Lower lobe of right lung (tissue), 2 donors: ENCODE results near the gene ASTL. TPM values are rescaled to one million over a fixed set of nuclear protein-coding genes. Genes with fewer than 3 reads are reported as not detected.

Experiments used
- ATAC-seq, 2 donors: fragments of 200-7000 bp; cut with Tn5 transposase; one replicate each; pipeline ENCODE4 v1.9.1; 2020 to 2022; ENCODE audit warnings: mild to moderate bottlenecking in 2 of 2, moderate library complexity in 2 of 2
- DNase-seq: peaks from one replicate; pipeline ENCODE4 v3.0.0-alpha.2; 2020
- H3K27ac ChIP-seq: fragments of 200-600 bp; one replicate; pipeline ENCODE4 v1.8.0; 2022
- H3K27me3 ChIP-seq: fragments of 200-600 bp; one replicate; pipeline ENCODE4 v1.8.0; 2022; ENCODE audit warnings: low read depth
- H3K36me3 ChIP-seq: fragments of 200-600 bp; one replicate; pipeline ENCODE4 v1.8.0; 2022; ENCODE audit warnings: mild to moderate bottlenecking
- H3K4me1 ChIP-seq: fragments of 200-600 bp; one replicate; pipeline ENCODE4 v1.8.0; 2022
- H3K4me3 ChIP-seq: fragments of 200-600 bp; one replicate; pipeline ENCODE4 v1.8.0; 2022; ENCODE audit warnings: mild to moderate bottlenecking
- H3K9me3 ChIP-seq: fragments of 200-600 bp; one replicate; pipeline ENCODE4 v1.8.0; 2022
- intact Hi-C: fragments of 100-400 bp; cut with DNase I; formaldehyde crosslinking; loops from one replicate; pipeline ENCODE4 v1.11.0; 2022
- total RNA-seq: library from RNA; stranded (reverse); fragmentation: NEBNext Ultra II Directional; extraction: Animal tissue kit (Norgen Biotek cat#: 25700); gene quantifications from one replicate; pipeline ENCODE4 v1.2.1, GENCODE V29; 2021
- TF ChIP-seq, protein P1 (sequence below): fragments of 200-600 bp; IDR thresholded peaks from one replicate; pipeline ENCODE4 v1.8.0; 2022; ENCODE audit warnings: antibody characterized with exemption, mild to moderate bottlenecking
- donor health status: DM: no; HTN: yes; CAD: no; lungs with severe emphysema.

The ASTL gene
- total RNA-seq, 1 donor from 2014 or later = not detected

DNA sequence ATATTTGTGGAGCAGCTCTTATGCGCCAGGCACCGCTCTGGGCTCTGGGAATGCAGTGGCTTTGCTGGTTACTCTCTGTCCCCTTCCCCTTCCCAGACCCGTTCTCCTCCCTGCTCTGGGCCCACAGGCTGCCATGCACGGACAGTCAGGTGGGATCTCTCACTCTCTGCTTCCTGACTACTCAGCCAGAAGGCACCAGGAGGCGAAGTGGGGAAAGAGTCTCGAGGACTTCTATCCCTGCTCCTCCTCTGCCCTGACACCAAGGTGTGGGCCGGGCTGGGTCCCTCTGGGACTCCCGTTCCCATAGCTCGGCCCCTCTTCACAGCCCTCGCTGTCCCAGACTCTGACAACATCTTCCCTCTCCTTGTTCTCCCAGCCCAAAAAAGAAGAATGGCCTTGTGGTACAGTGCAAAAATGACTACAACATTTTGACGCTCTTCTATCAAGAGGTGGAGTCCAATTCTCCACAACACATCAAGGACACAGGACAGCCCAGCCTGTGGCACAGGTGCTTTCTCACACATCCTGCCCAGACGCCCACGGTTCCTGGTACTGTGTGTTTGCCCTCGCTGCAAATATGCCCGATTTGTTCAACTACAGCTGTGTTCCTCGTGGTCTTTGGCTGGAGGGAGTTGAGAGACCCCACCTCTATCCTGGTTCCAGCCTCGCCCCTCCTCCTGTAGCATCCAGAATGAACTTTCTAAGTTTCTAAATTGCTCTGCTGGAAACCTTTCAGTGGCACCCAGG is 21.0 kb upstream of the ASTL start:
- ATAC-seq (no peak), DNase-seq (no peak)
- no peaks in the 10 kb centered on the region for H3K36me3 ChIP-seq
- H3K27ac ChIP-seq = no peak overlapping the region
- H3K4me3 ChIP-seq = no peak overlapping the region
- no peaks in the 10 kb centered on the region for H3K4me1 ChIP-seq
- TF ChIP-seq, protein P1, sequence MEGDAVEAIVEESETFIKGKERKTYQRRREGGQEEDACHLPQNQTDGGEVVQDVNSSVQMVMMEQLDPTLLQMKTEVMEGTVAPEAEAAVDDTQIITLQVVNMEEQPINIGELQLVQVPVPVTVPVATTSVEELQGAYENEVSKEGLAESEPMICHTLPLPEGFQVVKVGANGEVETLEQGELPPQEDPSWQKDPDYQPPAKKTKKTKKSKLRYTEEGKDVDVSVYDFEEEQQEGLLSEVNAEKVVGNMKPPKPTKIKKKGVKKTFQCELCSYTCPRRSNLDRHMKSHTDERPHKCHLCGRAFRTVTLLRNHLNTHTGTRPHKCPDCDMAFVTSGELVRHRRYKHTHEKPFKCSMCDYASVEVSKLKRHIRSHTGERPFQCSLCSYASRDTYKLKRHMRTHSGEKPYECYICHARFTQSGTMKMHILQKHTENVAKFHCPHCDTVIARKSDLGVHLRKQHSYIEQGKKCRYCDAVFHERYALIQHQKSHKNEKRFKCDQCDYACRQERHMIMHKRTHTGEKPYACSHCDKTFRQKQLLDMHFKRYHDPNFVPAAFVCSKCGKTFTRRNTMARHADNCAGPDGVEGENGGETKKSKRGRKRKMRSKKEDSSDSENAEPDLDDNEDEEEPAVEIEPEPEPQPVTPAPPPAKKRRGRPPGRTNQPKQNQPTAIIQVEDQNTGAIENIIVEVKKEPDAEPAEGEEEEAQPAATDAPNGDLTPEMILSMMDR = no peak
- H3K27me3 ChIP-seq = peaks cover 6% of the 10 kb centered on the region
- H3K9me3 ChIP-seq = no peaks in the 10 kb centered on the region
- intact Hi-C loops = no loop called here

DNA sequence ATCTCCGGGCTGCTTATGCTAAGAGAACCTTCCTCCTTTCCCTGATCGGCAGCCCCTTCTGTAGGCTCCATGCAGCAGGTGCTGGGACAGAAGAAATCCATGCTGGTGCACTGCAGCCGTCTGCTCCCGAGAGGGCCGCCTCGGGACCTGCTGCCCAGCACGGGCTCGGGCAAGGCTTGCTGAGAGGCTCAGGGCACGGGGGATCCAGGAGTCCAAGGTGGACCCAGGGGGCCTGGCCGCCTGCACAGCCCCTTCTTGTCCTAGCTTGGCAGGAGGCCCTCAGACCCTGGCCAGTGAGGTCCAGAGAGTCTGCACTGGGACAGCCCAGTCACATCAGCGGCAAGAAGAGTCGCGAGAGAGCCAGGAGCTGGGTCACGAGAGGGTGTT is 20.2 kb upstream of the ASTL start:
- H3K27ac ChIP-seq = no peak overlapping the region
- ATAC-seq (no peak), DNase-seq (no peak)
- no peaks in the 10 kb centered on the region for H3K27me3 ChIP-seq
- intact Hi-C loops = no loop called here
- no peak overlapping the region for H3K4me3 ChIP-seq
- TF ChIP-seq, protein P1 = no peak
- no peaks in the 10 kb centered on the region for H3K36me3 ChIP-seq
- no peaks in the 10 kb centered on the region for H3K9me3 ChIP-seq
- H3K4me1 ChIP-seq = no peaks in the 10 kb centered on the region

DNA sequence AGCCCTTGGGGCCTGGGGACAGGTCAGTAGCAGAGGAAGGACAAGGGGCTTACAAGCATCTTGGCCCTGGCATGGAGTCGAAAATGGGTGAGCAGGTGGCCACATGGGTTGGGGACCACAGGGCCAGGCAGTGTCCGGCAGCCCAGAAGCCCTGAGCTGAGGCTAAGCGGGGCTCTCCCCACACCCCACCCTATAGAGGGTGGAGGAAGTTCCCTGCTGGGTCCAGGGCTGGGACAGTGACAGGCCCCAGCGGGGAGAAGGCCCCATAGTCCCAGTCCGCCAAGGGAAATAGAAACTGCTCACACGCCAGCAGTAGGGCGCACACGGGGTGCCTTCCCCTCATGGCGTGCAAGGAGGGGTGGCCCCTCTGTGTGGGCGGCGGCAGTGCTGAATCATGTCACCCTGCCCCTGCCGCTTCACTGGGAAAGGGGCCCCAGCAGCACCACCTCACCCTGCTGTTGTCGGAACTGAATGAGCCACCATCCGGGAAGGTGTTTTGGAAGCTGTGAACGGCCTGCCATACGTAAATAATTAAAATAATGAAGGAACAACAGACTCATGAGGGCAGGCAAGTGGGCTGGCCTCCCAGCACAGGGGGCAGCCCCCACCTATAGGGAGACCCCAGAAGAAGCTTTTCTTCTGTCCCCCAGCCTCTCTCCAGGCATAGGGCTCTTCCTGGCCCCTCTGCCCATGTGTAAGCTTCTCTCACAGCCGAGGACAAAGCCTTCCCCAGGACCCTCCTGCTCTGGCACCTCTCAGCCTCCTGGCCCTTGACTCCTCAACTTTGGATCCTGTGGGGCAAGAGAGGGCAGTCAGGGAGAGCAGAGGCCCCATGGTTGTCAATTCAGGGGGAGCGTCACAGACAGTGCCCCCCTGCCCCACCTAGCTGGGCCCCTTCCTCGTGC is 19.6 kb upstream of the ASTL start:
- H3K4me3 ChIP-seq = no peak overlapping the region
- peak; percentile 53 for DNase-seq
- no peak overlapping the region for H3K27ac ChIP-seq
- ATAC-seq = peak; percentile 38 to 48
- H3K36me3 ChIP-seq = no peaks in the 10 kb centered on the region
- intact Hi-C loops = no loop called here
- no peaks in the 10 kb centered on the region for H3K9me3 ChIP-seq
- no peaks in the 10 kb centered on the region for H3K27me3 ChIP-seq
- TF ChIP-seq, protein P1 = no peak
- no peaks in the 10 kb centered on the region for H3K4me1 ChIP-seq

DNA sequence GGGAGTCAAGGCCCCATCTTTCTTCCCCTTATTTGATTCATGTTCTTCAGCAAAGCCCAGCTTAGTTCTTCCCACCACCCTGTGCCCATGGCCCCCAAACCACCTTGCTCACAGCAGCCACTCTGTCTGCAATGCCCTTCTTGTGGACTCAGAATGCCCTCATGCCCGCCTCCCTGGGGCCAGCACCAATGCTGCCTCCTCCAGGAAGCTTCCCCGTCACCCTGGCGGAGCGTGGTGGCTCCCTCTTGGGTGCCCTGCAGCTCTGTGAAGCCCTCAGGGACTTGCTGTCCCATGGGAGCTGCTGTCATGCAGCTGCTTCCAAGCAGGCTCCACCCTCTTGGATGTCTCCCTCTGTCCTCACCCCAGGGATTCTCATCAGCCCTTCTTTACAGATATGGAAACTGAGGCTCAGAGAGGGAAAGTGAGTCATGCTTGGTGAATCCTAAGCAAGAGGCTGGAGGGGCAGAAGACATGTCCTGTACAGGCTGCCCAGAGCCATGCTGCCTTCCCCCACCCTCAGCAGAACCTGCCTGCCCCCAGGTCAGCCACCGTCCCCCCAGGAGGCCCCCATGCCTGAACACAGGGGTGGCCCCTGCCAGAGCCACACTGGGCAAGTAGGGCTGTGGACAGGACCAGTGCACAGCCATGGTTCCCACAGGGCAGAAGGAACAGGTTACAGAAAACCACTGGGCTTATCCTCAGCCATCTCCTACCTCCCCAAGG is 18.8 kb upstream of the ASTL start:
- Histone ChIP-seq H3K4me1 (no peaks in the 10 kb centered on the region), H3K27me3 (no peaks in the 10 kb centered on the region), H3K4me3 (no peak overlapping the region), H3K27ac (no peak overlapping the region), H3K36me3 (no peaks in the 10 kb centered on the region), H3K9me3 (no peaks in the 10 kb centered on the region)
- ATAC-seq = peak in 1 of 2 donors; percentile 4
- TF ChIP-seq, protein P1 = no peak
- intact Hi-C loops = no loop called here
- DNase-seq = peak; percentile 41

DNA sequence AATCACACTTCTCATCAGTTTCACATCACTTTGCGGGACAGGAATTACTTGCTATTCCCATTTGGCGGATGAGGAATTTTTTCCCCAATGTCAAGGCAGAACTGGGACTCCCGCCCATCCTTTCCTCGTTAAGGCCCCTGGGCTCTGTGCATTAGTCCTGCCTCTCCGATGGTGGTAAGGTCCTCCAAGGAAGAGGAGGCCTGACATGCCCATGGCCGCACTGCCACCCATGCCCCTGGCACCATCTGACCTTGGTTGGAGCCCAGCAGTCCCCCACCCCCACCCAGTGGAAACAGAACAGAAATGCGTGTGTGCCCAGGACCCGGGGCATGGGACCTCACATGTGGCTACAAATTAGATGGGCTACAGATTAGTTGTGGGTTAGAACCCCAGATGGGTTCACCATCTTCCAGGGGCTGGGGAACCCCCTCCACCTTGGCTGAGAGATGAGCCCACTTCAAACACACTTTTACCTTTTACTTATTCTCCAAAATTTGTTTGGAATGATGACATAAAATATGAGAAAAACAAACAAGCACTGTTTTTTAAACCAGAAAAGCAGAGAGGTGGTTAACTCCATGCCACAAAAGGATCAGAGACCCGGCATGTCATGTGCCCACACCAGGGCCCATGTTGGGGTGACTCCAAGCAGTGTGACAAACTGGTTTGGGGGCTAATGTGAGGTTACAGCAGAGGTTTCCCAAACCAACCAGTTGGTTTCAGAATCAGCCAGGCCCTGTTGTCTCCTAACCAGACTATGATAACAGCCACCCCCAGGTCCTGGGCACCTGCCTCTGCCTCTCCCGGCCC is 17.9 kb upstream of the ASTL start:
- Histone ChIP-seq H3K9me3 (no peaks in the 10 kb centered on the region), H3K27ac (no peak overlapping the region), H3K27me3 (no peaks in the 10 kb centered on the region), H3K4me1 (no peaks in the 10 kb centered on the region), H3K36me3 (no peaks in the 10 kb centered on the region), H3K4me3 (no peak overlapping the region)
- intact Hi-C loops = no loop called here
- TF ChIP-seq, protein P1 = no peak
- DNase-seq (no peak), ATAC-seq (no peak)
